GM13977 (cell line): ENCODE results near the gene ATP4A.

Source experiments
- DNase-seq: peaks from one replicate; pipeline ENCODE4 v3.0.0; 2012; ENCODE audit warnings: low spot score
- in situ Hi-C: fragments of 300-500 bp; cut with MboI; formaldehyde crosslinking; loops from one replicate; pipeline ENCODE4 v1.12.0; 2022; ENCODE audit warnings: low sequenced_read_pairs, low pct_unique_long_range_greater_than_20kb, mixed read lengths, inconsistent platforms; ENCODE audit not compliant: unreplicated experiment
- TF ChIP-seq, protein P1 (sequence below): IDR thresholded peaks from 2 replicates; pipeline ENCODE4 v1.5.1; 2012; ENCODE audit warnings: mild to moderate bottlenecking, control low read depth; ENCODE audit not compliant: insufficient read depth; ENCODE audit errors: extremely low read depth, missing control alignments

ATP4A gene

GRCh38 chr19:35566738-35567137, 3.3 kb upstream of the ATP4A start:
- TF ChIP-seq, protein P1, sequence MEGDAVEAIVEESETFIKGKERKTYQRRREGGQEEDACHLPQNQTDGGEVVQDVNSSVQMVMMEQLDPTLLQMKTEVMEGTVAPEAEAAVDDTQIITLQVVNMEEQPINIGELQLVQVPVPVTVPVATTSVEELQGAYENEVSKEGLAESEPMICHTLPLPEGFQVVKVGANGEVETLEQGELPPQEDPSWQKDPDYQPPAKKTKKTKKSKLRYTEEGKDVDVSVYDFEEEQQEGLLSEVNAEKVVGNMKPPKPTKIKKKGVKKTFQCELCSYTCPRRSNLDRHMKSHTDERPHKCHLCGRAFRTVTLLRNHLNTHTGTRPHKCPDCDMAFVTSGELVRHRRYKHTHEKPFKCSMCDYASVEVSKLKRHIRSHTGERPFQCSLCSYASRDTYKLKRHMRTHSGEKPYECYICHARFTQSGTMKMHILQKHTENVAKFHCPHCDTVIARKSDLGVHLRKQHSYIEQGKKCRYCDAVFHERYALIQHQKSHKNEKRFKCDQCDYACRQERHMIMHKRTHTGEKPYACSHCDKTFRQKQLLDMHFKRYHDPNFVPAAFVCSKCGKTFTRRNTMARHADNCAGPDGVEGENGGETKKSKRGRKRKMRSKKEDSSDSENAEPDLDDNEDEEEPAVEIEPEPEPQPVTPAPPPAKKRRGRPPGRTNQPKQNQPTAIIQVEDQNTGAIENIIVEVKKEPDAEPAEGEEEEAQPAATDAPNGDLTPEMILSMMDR = no peak
- in situ Hi-C loops = no loop called here
- DNase-seq = no peak

DNA sequence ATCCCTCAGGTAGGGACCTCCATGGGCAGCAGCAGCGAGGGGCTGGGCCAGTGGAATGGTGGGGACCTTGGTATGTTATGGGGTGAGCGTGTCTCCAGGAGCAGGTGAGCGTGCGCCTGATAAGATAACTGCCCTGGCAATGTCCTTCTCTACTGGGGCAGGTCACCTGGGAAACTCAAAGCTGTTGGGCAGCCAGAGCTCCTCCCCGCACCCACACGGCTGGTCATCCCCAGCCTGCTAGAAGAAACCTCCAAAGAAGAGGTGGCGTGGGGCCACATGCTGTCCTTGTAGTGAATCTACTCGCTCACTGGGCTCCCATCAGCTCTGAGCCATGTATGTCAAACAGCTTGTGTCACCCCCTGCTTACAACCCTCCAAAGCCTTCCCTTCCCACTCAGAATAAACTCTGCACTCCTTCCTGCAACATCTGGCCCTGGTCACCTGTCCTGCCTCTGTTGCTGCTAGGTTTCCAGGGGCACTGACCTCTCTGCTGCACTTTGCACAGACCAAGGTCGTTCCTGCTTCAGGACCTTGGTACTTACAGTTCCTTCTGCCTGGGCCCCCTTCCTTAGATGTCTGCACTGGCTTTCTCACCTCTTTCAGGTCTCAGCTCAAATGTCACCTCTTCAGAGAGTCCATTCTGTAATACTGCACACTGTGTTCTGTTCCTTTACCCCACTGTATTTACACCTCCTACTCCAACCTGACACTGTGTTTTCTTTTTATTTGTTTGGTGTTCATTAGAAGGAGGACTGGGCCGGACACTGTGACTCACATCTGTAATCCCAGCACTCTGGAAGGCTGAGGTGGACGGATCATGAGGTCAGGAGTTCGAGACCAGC, 1.8 kb upstream of the ATP4A start:
- TF ChIP-seq, protein P1 = no peak
- in situ Hi-C loops = no loop called here
- no peak for DNase-seq

DNA sequence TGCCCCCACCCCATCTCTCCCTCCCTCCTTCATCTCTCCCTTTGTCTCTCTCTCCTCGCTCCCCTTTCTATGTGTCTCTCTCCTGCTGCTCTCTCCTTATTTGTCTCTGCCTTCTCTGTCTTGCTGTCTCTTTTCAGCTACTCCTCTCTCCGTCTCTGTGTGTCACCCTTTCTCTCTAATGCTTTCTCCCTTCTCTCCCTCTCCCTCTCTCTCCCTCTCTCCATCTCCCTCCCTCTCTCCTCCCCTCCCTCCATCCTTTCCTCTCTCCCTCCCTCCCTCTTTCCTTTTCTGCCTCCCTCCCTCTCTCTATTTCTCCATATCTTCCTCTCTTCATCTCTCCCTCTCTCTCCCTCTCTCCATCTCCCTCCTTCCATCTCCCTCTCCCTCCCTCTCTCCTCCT, 682 bp downstream of the ATP4A start:
- in situ Hi-C loops = no loop called here
- no peak for DNase-seq
- TF ChIP-seq, protein P1 = no peak

DNA sequence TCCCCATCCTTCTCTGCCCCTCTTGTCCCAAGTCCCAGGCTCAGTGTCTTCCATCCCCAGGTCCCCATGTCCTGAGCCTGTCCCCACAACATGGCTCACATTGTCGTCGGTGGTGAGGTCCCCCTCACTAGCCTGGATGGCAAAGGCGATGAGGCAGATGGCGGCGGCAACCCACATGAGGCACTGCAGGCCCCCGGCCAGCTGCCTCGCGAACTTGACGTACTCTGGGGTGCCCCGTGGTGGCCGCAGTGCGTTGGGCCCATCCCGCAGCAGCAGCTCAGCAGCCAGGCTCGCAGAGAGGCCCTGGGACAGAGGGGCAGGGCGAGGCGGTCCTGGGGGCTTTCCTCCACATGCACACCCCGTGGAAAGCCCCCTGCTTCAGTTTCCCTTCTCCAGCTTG, 1.1 kb downstream of the ATP4A start:
- TF ChIP-seq, protein P1 = no peak
- DNase-seq = no peak
- in situ Hi-C loops = no loop called here

DNA sequence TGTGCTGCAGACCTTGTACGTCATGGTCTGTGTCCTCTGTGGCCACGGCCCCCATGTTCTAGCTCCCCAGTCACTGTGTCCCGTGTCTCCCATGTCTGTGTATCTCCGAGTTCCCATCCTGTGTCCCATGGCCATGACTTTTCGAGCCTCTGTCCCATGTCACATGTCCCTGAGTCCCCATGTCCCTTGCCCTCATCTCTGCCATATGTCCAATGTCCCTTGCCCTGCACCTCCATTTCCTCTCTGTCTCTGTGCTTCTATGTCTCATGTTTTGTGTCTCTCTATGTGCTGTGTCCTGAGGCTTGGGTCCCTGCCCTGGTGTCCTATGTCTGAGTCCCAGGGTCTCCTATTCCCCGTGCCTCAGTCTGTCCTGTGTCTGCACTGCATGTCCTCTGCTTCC, 2.0 kb downstream of the ATP4A start:
- DNase-seq = no peak
- in situ Hi-C loops = no loop called here
- TF ChIP-seq, protein P1 = no peak

- TF ChIP-seq, protein P1 = no peak
- no peak for DNase-seq
- in situ Hi-C loops = no loop called here
Measured at GRCh38 chr19:35560677-35561076, 2.8 kb downstream of the ATP4A start.
